ENCODE measurements around the gene MEGF6. TPM values are rescaled to one million over a fixed set of nuclear protein-coding genes. Genes with fewer than 3 reads are reported as not detected.

MEGF6 gene
- total and polyA plus RNA-seq, 8 donors, result 40.6 to 108 (median 51.5) TPM

- peaks cover 0 to 21% of the 10 kb centered on the region in 2 donors for H3K36me3 ChIP-seq
- ATAC-seq (no peak), DNase-seq (peak in 1 of 4 donors; percentile 80)
- intact Hi-C loops (cut with DNase I), result no loop called here
- H3K4me3 ChIP-seq, result peak overlapping the region; percentile 99
- no peak for TF ChIP-seq CTCF (IDR thresholded peaks at IDR 0.05)
- H3K27me3 ChIP-seq, result peaks cover 41 to 54% of the 10 kb centered on the region in 2 donors
- H3K4me1 ChIP-seq, result peaks cover 16 to 48% of the 10 kb centered on the region in 2 donors
- H3K27ac ChIP-seq, result no peak overlapping the region
- no peaks in the 10 kb centered on the region for H3K9me3 ChIP-seq
Measured at GRCh38 chr1:3650248-3651025, 39.1 kb upstream of the MEGF6 start.

GRCh38 chr1:3649342-3650247, 38.3 kb upstream of the MEGF6 start, which contains the start of gene WRAP73:
WRAP73 (minus strand) TSS chr1:3650103; CDS start chr1:3649999, 104 bp downstream.
- Histone ChIP-seq H3K9me3 (no peaks in the 10 kb centered on the region), H3K36me3 (peaks cover 0 to 30% of the 10 kb centered on the region in 2 donors), H3K4me1 (peaks cover 16 to 48% of the 10 kb centered on the region in 2 donors), H3K27me3 (peaks cover 41 to 45% of the 10 kb centered on the region in 2 donors), H3K27ac (peak within 1 kb of the TSS in 1 of 2 donors; percentile 64), H3K4me3 (peak within 1 kb of the TSS; percentile 99)
- TF ChIP-seq CTCF (IDR thresholded peaks at IDR 0.05), result no peak
- intact Hi-C loops (cut with DNase I), result no loop called here
- ATAC-seq (peak; percentile 97), DNase-seq (peak; percentile 84 to 93 (median 91))

- Histone ChIP-seq H3K36me3 (peaks cover 0 to 52% of the 10 kb centered on the region in 2 donors), H3K27me3 (peaks cover 15% of the 10 kb centered on the region in 2 donors), H3K27ac (no peak overlapping the region), H3K9me3 (no peaks in the 10 kb centered on the region), H3K4me1 (peaks cover 8 to 31% of the 10 kb centered on the region in 2 donors), H3K4me3 (no peak overlapping the region)
- DNase-seq, result no peak
- TF ChIP-seq CTCF (IDR thresholded peaks at IDR 0.05), result no peak
- intact Hi-C loops (cut with DNase I), result no loop called here
- ATAC-seq, result no peak
Measured at GRCh38 chr1:3646596-3646995, 35.3 kb upstream of the MEGF6 start.

GRCh38 chr1:3645666-3646355, 34.5 kb upstream of the MEGF6 start:
- DNase-seq (no peak), ATAC-seq (no peak)
- no peak for TF ChIP-seq CTCF (IDR thresholded peaks at IDR 0.05)
- peaks cover 0 to 60% of the 10 kb centered on the region in 2 donors for H3K36me3 ChIP-seq
- H3K4me1 ChIP-seq, result peaks cover 4 to 23% of the 10 kb centered on the region in 2 donors
- H3K9me3 ChIP-seq, result no peaks in the 10 kb centered on the region
- intact Hi-C loops (cut with DNase I), result no loop called here
- no peak overlapping the region for H3K4me3 ChIP-seq
- peaks cover 7% of the 10 kb centered on the region in 2 donors for H3K27me3 ChIP-seq
- H3K27ac ChIP-seq, result no peak overlapping the region

Measured in left lung (tissue), 10 donors.